Measurements from ENCODE around the gene PSMG4.

The PSMG4 gene

GRCh38 chr6:3310703-3311102, 52.0 kb downstream of the PSMG4 start:
- DNase-seq, result no peak

GRCh38 chr6:3311826-3312225, 53.1 kb downstream of the PSMG4 start:
- DNase-seq, result no peak

- DNase-seq, result no peak
These were observed 54.0 kb downstream of the PSMG4 start for GRCh38 chr6:3312604-3313231.

GRCh38 chr6:3314176-3314575, 55.4 kb downstream of the PSMG4 start:
- no peak for DNase-seq

GRCh38 chr6:3314621-3315467, 56.1 kb downstream of the PSMG4 start:
- no peak for DNase-seq

- DNase-seq, result no peak
These were observed 57.1 kb downstream of the PSMG4 start for GRCh38 chr6:3315841-3316240.

- no peak for DNase-seq
These were observed 57.6 kb downstream of the PSMG4 start for GRCh38 chr6:3316331-3316730.

GRCh38 chr6:3316818-3317217, 58.1 kb downstream of the PSMG4 start:
- DNase-seq, result no peak

Measured in T-helper 2 cell (primary cell).